Liver (tissue), 9 donors: ENCODE results near the gene TFB1M. TPM values are rescaled to one million over a fixed set of nuclear protein-coding genes. Genes with fewer than 3 reads are reported as not detected.

ENCODE experiments used
- DNase-seq: peaks from one replicate; pipeline ENCODE4 v3.0.0-alpha.2; 2017; ENCODE audit warnings: low spot score
- H3K27ac ChIP-seq, 2 donors: one replicate each; pipeline ENCODE4 v1.7.0; 2013; ENCODE audit warnings: inconsistent platforms in 2 of 2, low read length in 2 of 2, control low read depth in 1 of 2, low read depth in 1 of 2, mild to moderate bottlenecking in 1 of 2
- H3K27me3 ChIP-seq, 4 donors: one replicate each; pipeline versions ENCODE4 v1.6.1 to v1.7.0; 2013; ENCODE audit warnings: low read length in 3 of 4, inconsistent platforms in 1 of 4, mild to moderate bottlenecking in 1 of 4, moderate library complexity in 1 of 4; ENCODE audit not compliant: control insufficient read depth in 4 of 4, insufficient read depth in 4 of 4
- H3K36me3 ChIP-seq, 4 donors: one replicate each; pipeline versions ENCODE4 v1.6.1 to v1.7.0; 2013; ENCODE audit warnings: low read length in 3 of 4, mild to moderate bottlenecking in 3 of 4, low read depth in 1 of 4, moderate library complexity in 1 of 4; ENCODE audit not compliant: control insufficient read depth in 4 of 4, insufficient read depth in 3 of 4
- H3K4me1 ChIP-seq, 4 donors: one replicate each; pipeline versions ENCODE4 v1.6.1 to v1.7.0; 2013; ENCODE audit warnings: low read length in 3 of 4, mild to moderate bottlenecking in 3 of 4, moderate library complexity in 1 of 4; ENCODE audit not compliant: control insufficient read depth in 4 of 4, insufficient read depth in 4 of 4
- H3K4me3 ChIP-seq, 3 donors: one replicate each; pipeline versions ENCODE4 v1.6.1 to v1.7.0; 2013; ENCODE audit warnings: low read length in 3 of 3, control low read depth in 1 of 3, low read depth in 1 of 3, mild to moderate bottlenecking in 1 of 3
- H3K9ac ChIP-seq, 2 donors: one replicate each; pipeline ENCODE4 v1.7.0; 2013; ENCODE audit warnings: low read length in 2 of 2, mild to moderate bottlenecking in 2 of 2, moderate library complexity in 2 of 2, control low read depth in 1 of 2, low read depth in 1 of 2
- H3K9me3 ChIP-seq, 4 donors: one replicate each; pipeline versions ENCODE4 v1.6.1 to v1.7.0; 2013; ENCODE audit warnings: low read length in 3 of 4; ENCODE audit not compliant: control insufficient read depth in 4 of 4
- ATF3 ChIP-seq: IDR thresholded peaks from 2 replicates; pipeline ENCODE4 v1.6.1; 2016; ENCODE audit warnings: antibody characterized with exemption
- EGR1 ChIP-seq, 2 donors: IDR thresholded peaks; 2 replicates each; pipeline ENCODE4 v1.6.1; 2016 to 2018; ENCODE audit warnings: antibody characterized with exemption in 2 of 2, low read depth in 2 of 2
- FOXA1 ChIP-seq: IDR thresholded peaks from 2 replicates; pipeline ENCODE4 v1.6.1; 2016; ENCODE audit warnings: antibody characterized with exemption
- FOXA2 ChIP-seq: IDR thresholded peaks from 2 replicates; pipeline ENCODE4 v1.6.1; 2016; ENCODE audit warnings: antibody characterized with exemption
- GABPA ChIP-seq, 2 donors: IDR thresholded peaks in 1 of 2; conservative IDR thresholded peaks in 1 of 2; 2 replicates each; pipeline ENCODE4 v1.6.1; 2016; ENCODE audit warnings: antibody characterized with exemption in 2 of 2, mild to moderate bottlenecking in 1 of 2, moderate library complexity in 1 of 2
- HNF4A ChIP-seq, 2 donors: conservative IDR thresholded peaks; 2 replicates each; pipeline ENCODE4 v1.6.1; 2016; ENCODE audit warnings: antibody characterized with exemption in 2 of 2, mild to moderate bottlenecking in 2 of 2
- HNF4G ChIP-seq: IDR thresholded peaks from 2 replicates; pipeline ENCODE4 v1.6.1; 2016; ENCODE audit warnings: antibody characterized with exemption
- JUND ChIP-seq, 2 donors: IDR thresholded peaks; 2 replicates each; pipeline ENCODE4 v1.6.1; 2016; ENCODE audit warnings: antibody characterized with exemption in 2 of 2
- NR2F2 ChIP-seq: IDR thresholded peaks from 2 replicates; pipeline ENCODE4 v1.6.1; 2016; ENCODE audit warnings: antibody characterized with exemption
- RAD21 ChIP-seq, 2 donors: IDR thresholded peaks; 2 replicates each; pipeline ENCODE4 v1.6.1; 2016; ENCODE audit warnings: antibody characterized with exemption in 2 of 2, mild to moderate bottlenecking in 2 of 2
- RXRA ChIP-seq, 2 donors: IDR thresholded peaks; 2 replicates each; pipeline ENCODE4 v1.6.1; 2017 to 2018; ENCODE audit warnings: antibody characterized with exemption in 2 of 2, mild to moderate bottlenecking in 1 of 2
- SP1 ChIP-seq: IDR thresholded peaks from 2 replicates; pipeline ENCODE4 v1.6.1; 2018; ENCODE audit warnings: antibody characterized with exemption, mild to moderate bottlenecking
- TAF1 ChIP-seq: conservative IDR thresholded peaks from 2 replicates; pipeline ENCODE4 v1.6.1; 2016; ENCODE audit warnings: antibody characterized with exemption, mild to moderate bottlenecking
- YY1 ChIP-seq: IDR thresholded peaks from 2 replicates; pipeline ENCODE4 v1.6.1; 2016; ENCODE audit warnings: antibody characterized with exemption, mild to moderate bottlenecking
- ZBTB33 ChIP-seq: IDR thresholded peaks from 2 replicates; pipeline ENCODE4 v1.6.1; 2016; ENCODE audit warnings: antibody characterized with exemption
- polyA plus RNA-seq, 2 donors: library from polyadenylated mRNA; stranded (reverse) in 1 of 2; unstranded in 1 of 2; fragments of 200-250 nt in 1 of 2; fragments of >200 nt in 1 of 2; fragmentation: Nextera tagmentation in 1 of 2; extraction: Ambion mirVana in 1 of 2; gene quantifications; one replicate each; pipeline versions ENCODE4 v1.2.1 to v1.2.3, GENCODE V29; 2013 to 2015
- total RNA-seq, 2 donors: library from RNA; depleted of rRNA; stranded (reverse); fragments of >200 nt; gene quantifications; one replicate each; pipeline ENCODE4 v1.2.3, GENCODE V29; 2014
- TF ChIP-seq, protein P1 (sequence below): IDR thresholded peaks from 2 replicates; pipeline ENCODE4 v1.6.1; 2016; ENCODE audit warnings: antibody characterized with exemption, mild to moderate bottlenecking
- TF ChIP-seq, protein P2 (sequence below): fragments of 150-350 bp; IDR thresholded peaks from 2 replicates; pipeline ENCODE4 v1.5.1; 2017; ENCODE audit warnings: improper control_type of control experiment, low read depth, low read length; ENCODE audit not compliant: missing input control
- TF ChIP-seq, protein P3 (sequence below): IDR thresholded peaks from 2 replicates; pipeline ENCODE4 v1.6.1; 2016; ENCODE audit warnings: antibody characterized with exemption
- donor health status: healthy.
- donor health status: healthy.
- donor health status: healthy.
- donor health status: healthy.
- donor health status: healthy.

The TFB1M gene
- total and polyA plus RNA-seq, 4 donors: 9.2 to 17.0 (median 12.6) TPM

DNA sequence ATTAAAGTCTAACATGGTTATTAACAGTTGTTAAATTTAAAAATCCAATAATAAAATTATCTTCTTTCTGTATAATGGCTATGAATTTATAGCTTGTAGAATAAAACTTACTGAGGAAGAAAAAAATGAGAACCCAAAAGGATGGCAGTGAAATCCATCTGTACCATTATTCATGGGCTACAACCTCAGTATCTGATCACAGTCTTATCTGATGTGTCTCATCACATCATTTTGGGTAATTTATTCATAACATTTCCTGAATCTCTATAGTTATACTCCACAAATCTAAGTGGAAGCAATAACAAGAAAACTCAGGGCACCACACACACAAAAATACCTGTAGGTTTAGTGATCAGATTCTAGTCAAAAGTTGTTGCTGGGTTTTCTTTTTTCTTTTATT lies 43.1 kb downstream of the TFB1M start:
- no peaks in the 10 kb centered on the region for H3K27me3 ChIP-seq
- no peak for DNase-seq
- H3K4me3 ChIP-seq: no peak overlapping the region
- H3K4me1 ChIP-seq: peaks cover 0 to 1% (median 0%) of the 10 kb centered on the region in 4 donors
- TF ChIP-seq EGR1 (IDR thresholded peaks at IDR 0.05; ENCODE audit: low read depth in 2 of 2) (no peak), NR2F2 (no peak), GABPA (IDR thresholded peaks at IDR 0.05 in 1 of 2, conservative IDR thresholded peaks at IDR 0.05 in 1 of 2) (no peak), JUND (IDR thresholded peaks at IDR 0.05) (no peak), SP1 (no peak), ATF3 (no peak), HNF4G (no peak), YY1 (no peak), HNF4A (conservative IDR thresholded peaks at IDR 0.05) (no peak), FOXA1 (no peak), ZBTB33 (no peak), RAD21 (IDR thresholded peaks at IDR 0.05) (no peak), TAF1 (no peak), FOXA2 (no peak), RXRA (IDR thresholded peaks at IDR 0.05) (no peak)
- TF ChIP-seq, protein P1, sequence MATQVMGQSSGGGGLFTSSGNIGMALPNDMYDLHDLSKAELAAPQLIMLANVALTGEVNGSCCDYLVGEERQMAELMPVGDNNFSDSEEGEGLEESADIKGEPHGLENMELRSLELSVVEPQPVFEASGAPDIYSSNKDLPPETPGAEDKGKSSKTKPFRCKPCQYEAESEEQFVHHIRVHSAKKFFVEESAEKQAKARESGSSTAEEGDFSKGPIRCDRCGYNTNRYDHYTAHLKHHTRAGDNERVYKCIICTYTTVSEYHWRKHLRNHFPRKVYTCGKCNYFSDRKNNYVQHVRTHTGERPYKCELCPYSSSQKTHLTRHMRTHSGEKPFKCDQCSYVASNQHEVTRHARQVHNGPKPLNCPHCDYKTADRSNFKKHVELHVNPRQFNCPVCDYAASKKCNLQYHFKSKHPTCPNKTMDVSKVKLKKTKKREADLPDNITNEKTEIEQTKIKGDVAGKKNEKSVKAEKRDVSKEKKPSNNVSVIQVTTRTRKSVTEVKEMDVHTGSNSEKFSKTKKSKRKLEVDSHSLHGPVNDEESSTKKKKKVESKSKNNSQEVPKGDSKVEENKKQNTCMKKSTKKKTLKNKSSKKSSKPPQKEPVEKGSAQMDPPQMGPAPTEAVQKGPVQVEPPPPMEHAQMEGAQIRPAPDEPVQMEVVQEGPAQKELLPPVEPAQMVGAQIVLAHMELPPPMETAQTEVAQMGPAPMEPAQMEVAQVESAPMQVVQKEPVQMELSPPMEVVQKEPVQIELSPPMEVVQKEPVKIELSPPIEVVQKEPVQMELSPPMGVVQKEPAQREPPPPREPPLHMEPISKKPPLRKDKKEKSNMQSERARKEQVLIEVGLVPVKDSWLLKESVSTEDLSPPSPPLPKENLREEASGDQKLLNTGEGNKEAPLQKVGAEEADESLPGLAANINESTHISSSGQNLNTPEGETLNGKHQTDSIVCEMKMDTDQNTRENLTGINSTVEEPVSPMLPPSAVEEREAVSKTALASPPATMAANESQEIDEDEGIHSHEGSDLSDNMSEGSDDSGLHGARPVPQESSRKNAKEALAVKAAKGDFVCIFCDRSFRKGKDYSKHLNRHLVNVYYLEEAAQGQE: no peak
- TF ChIP-seq, protein P2, sequence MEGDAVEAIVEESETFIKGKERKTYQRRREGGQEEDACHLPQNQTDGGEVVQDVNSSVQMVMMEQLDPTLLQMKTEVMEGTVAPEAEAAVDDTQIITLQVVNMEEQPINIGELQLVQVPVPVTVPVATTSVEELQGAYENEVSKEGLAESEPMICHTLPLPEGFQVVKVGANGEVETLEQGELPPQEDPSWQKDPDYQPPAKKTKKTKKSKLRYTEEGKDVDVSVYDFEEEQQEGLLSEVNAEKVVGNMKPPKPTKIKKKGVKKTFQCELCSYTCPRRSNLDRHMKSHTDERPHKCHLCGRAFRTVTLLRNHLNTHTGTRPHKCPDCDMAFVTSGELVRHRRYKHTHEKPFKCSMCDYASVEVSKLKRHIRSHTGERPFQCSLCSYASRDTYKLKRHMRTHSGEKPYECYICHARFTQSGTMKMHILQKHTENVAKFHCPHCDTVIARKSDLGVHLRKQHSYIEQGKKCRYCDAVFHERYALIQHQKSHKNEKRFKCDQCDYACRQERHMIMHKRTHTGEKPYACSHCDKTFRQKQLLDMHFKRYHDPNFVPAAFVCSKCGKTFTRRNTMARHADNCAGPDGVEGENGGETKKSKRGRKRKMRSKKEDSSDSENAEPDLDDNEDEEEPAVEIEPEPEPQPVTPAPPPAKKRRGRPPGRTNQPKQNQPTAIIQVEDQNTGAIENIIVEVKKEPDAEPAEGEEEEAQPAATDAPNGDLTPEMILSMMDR: no peak
- TF ChIP-seq, protein P3, sequence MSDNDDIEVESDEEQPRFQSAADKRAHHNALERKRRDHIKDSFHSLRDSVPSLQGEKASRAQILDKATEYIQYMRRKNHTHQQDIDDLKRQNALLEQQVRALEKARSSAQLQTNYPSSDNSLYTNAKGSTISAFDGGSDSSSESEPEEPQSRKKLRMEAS: no peak
- peaks cover 5 to 13% (median 6%) of the 10 kb centered on the region in 4 donors for H3K36me3 ChIP-seq
- H3K9ac ChIP-seq: no peak overlapping the region
- H3K27ac ChIP-seq: no peak overlapping the region
- no peaks in the 10 kb centered on the region for H3K9me3 ChIP-seq
